GM12878 (cell line): ENCODE measurements around the gene CNDP2. TPM values are rescaled to one million over a fixed set of nuclear protein-coding genes. Genes with fewer than 3 reads are reported as not detected.

Experiments
- ATAC-seq: fragments of 200-7000 bp; cut with Tn5 transposase; 3 replicates; pipeline ENCODE4 v1.9.1; 2020; ENCODE audit warnings: mild to moderate bottlenecking, moderate library complexity
- BruUV-seq: library from RNA; stranded (reverse); fragments of 400-500 nt; replicated peaks from 2 replicates; lab custom pipeline; 2021; lab: Mats Ljungman, UMichigan
- CTCF ChIA-PET: fragments of 300-600 bp; sonication (Branson Sonifier 250); formaldehyde crosslinking; extraction: SDS; loops from one replicate; lab custom pipeline; 2021; ENCODE audit warnings: inconsistent platforms; lab: Yijun Ruan, JAX
- POLR2A ChIA-PET: fragments of 350-600 bp; formaldehyde crosslinking; extraction: SDS; loops from one replicate; lab custom pipeline; 2021; ENCODE audit warnings: inconsistent platforms; lab: Charles Lee
- RAD21 ChIA-PET: fragments of 300-600 bp; sonication (Branson Sonifier 250); formaldehyde crosslinking; loops from one replicate; lab custom pipeline; 2023; ENCODE audit warnings: antibody characterized with exemption; ENCODE audit not compliant: unreplicated experiment; lab: Charles Lee
- SMC1A ChIA-PET: fragments of 300-600 bp; sonication (Branson Sonifier 250); formaldehyde crosslinking; loops from one replicate; lab custom pipeline; 2023; ENCODE audit not compliant: unreplicated experiment, uncharacterized antibody; lab: Charles Lee
- DNase-seq: peaks from one replicate; pipeline ENCODE4 v3.0.0-alpha.2; 2011; ENCODE audit warnings: low read depth, low spot score
- FAIRE-seq: peaks from 3 replicates; lab custom pipeline; 2011; peaks lifted over from hg19 to GRCh38; lab: Jason Lieb, UNC
- H2AFZ ChIP-seq: 2 replicates; pipeline ENCODE4 v1.6.0; 2011; ENCODE audit warnings: low read depth, low read length, control low read depth; ENCODE audit not compliant: control insufficient read depth
- H3K27ac ChIP-seq: 2 replicates; pipeline ENCODE4 v1.5.1; 2011; ENCODE audit warnings: control low read depth; ENCODE audit not compliant: control insufficient read depth, insufficient read depth
- H3K27me3 ChIP-seq, 2 experiments: replicated peaks in 1 of 2; 2 replicates each; pipeline versions ENCODE4 v1.6.0 to v1.6.1; 2011; ENCODE audit warnings: low read length in 1 of 2; ENCODE audit not compliant: control insufficient read depth in 2 of 2, insufficient read depth in 2 of 2
- H3K36me3 ChIP-seq, 2 experiments: 2 replicates each; pipeline ENCODE4 v1.5.1; 2011; ENCODE audit warnings: low read length in 1 of 2; ENCODE audit not compliant: control insufficient read depth in 2 of 2, insufficient read depth in 2 of 2
- H3K4me1 ChIP-seq: 2 replicates; pipeline ENCODE4 v1.6.1; 2011; ENCODE audit warnings: mild to moderate bottlenecking, low read length, moderate library complexity, mixed read lengths; ENCODE audit not compliant: control insufficient read depth, insufficient read depth
- H3K4me2 ChIP-seq: 2 replicates; pipeline ENCODE4 v1.6.0; 2011; ENCODE audit warnings: control low read depth; ENCODE audit not compliant: control insufficient read depth, insufficient read depth
- H3K4me3 ChIP-seq: fragments of 200-600 bp; sonication (generic); 2 replicates; pipeline ENCODE4 v1.5.1; 2016
- H3K79me2 ChIP-seq: 2 replicates; pipeline ENCODE4 v1.6.0; 2011; ENCODE audit warnings: low read length; ENCODE audit not compliant: control insufficient read depth, insufficient read depth
- H3K9ac ChIP-seq: 2 replicates; pipeline ENCODE4 v1.8.0; 2011; ENCODE audit warnings: low read length, control low read depth, mixed read lengths; ENCODE audit not compliant: control insufficient read depth, insufficient read depth
- H3K9me3 ChIP-seq: replicated peaks from 3 replicates; pipeline ENCODE4 v1.5.1; 2011; ENCODE audit warnings: mild to moderate bottlenecking, low read length; ENCODE audit not compliant: control insufficient read depth, insufficient read depth
- H4K20me1 ChIP-seq: 2 replicates; pipeline ENCODE4 v1.6.0; 2011; ENCODE audit not compliant: control insufficient read depth, insufficient read depth
- ETV6 ChIP-seq, 2 experiments: fragments of 450-650 bp in 1 of 2; IDR thresholded peaks in 1 of 2; conservative IDR thresholded peaks in 1 of 2; 2 replicates each; pipeline ENCODE4 v1.6.1; 2014; ENCODE audit warnings: antibody characterized with exemption in 1 of 2, borderline replicate concordance in 1 of 2, low read depth in 1 of 2, mild to moderate bottlenecking in 1 of 2, moderate library complexity in 1 of 2
- HDAC2 ChIP-seq: fragments of 200-600 bp; sonication (generic); IDR thresholded peaks from 2 replicates; pipeline ENCODE4 v1.6.1; 2017
- SIN3A ChIP-seq: IDR thresholded peaks from 2 replicates; pipeline ENCODE4 v1.6.1; 2012; ENCODE audit warnings: low read depth, low read length, improper control_type of control experiment
- SREBF1 ChIP-seq: IDR thresholded peaks from 2 replicates; pipeline ENCODE4 v1.6.1; 2012; ENCODE audit warnings: mild to moderate bottlenecking, low read length
- ZNF217 ChIP-seq: fragments of 450-650 bp; IDR thresholded peaks from 2 replicates; pipeline ENCODE4 v1.6.1; 2017; ENCODE audit warnings: antibody characterized with exemption, mild to moderate bottlenecking
- WGBS: methylation state at CpG from one replicate; pipeline ENCODE4 v1.1.6; 2016; ENCODE audit warnings: low lambda C conversion rate; ENCODE audit not compliant: insufficient replicate concordance, insufficient coverage; ENCODE audit errors: missing lambda C conversion rate; 5-methylcytosine and 5-hydroxymethylcytosine counted together
- in situ Hi-C: fragments of 300-500 bp; cut with MboI; formaldehyde crosslinking; loops from 9 replicates; pipeline ENCODE4 v1.14.3; 2018; ENCODE audit warnings: mixed read lengths
- intact Hi-C: fragments of 100-400 bp; cut with micrococcal nuclease; formaldehyde crosslinking; loops from one replicate; pipeline ENCODE4 v1.14.2; 2022; ENCODE audit not compliant: unreplicated experiment
- polyA plus RNA-seq, 11 experiments: library from polyadenylated mRNA; depleted of rRNA in 4 of 11; unstranded in 6 of 11; stranded (reverse) in 5 of 11; fragments of >200 nt; fragmentation: Nextera tagmentation in 4 of 11; fragmentation: Illumina TruSeq in 1 of 11; extraction: Ambion mirVana in 4 of 11; extraction: Trizol in 1 of 11; gene quantifications; 1 replicate in 1 of 11; 2 replicates in 10 of 11; pipeline versions ENCODE4 v1.2.1 to v1.2.3, GENCODE V29; 2011 to 2016; ENCODE audit warnings: inconsistent platforms in 2 of 11, missing spikeins in 2 of 11, low read depth in 1 of 11
- total RNA-seq, 4 experiments: library from RNA; depleted of rRNA in 3 of 4; stranded (reverse); fragments of >200 nt in 3 of 4; fragmentation: Illumina TruSeq in 1 of 4; extraction: Trizol in 1 of 4; gene quantifications; 2 replicates each; pipeline versions ENCODE4 v1.2.1 to v1.2.3, GENCODE V29; 2013 to 2021
- TF ChIP-seq, protein P1 (sequence below): fragments of 450-650 bp; IDR thresholded peaks from 2 replicates; pipeline ENCODE4 v1.6.1; 2017; ENCODE audit warnings: mild to moderate bottlenecking

Gene CNDP2
- total and polyA plus RNA-seq, 10 of the 15 experiments (the other 5 are each of a cell fraction or from before 2014, with no cell fraction given) = 63.5 to 213 (median 158) TPM

DNA sequence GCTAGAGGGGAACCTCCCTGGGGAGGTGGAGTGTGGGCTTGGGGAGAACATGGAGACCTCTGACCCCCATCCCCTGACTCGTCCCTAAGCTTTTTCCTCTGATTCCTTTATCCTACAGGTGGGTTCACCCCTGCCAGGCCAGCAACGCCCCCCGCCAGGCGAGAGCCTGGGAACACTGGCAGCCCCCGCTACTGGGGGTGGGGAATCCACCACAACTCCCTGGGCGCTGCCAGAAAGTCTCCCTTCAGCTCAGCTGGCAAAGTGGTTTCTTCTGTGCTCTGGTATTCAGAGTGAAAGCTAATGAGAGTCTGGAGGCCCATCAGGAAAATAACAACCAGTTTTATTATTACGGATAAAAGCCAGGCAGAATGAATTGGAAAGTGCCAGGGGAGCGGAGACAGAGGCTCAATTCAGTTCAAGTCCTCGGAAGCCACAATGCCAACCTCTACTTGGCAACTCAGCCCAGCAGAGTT lies 41.8 kb upstream of the CNDP2 start:
- Histone ChIP-seq H3K4me1 (no peaks in the 10 kb centered on the region), H3K4me2 (no peak overlapping the region), H3K27ac (no peak overlapping the region), H3K27me3 (peaks cover 6 to 8% of the 10 kb centered on the region in 2 experiments), H3K9me3 (no peaks in the 10 kb centered on the region), H4K20me1 (no peaks in the 10 kb centered on the region), H2AFZ (no peak overlapping the region), H3K79me2 (no peaks in the 10 kb centered on the region), H3K36me3 (no peaks in the 10 kb centered on the region), H3K9ac (no peak overlapping the region), H3K4me3 (no peak overlapping the region)
- SMC1A ChIA-PET = no interaction called here
- CTCF ChIA-PET = interaction anchor here (1.9 kb wide), 1 partner anchor 98 kb away, joined by 7 read pairs; no protein-coding TSS in a partner anchor
- in situ Hi-C loops (no loop called here), intact Hi-C loops (no loop called here)
- ATAC-seq (no peak), FAIRE-seq (no peak), DNase-seq (no peak)
- POLR2A ChIA-PET = no interaction called here
- BruUV-seq = no TSS peak
- TF ChIP-seq ZNF217 = no peak
- no peak for TF ChIP-seq HDAC2
- no peak for TF ChIP-seq SREBF1
- TF ChIP-seq ETV6 (conservative IDR thresholded peaks at IDR 0.05 in 1 of 2, IDR thresholded peaks at IDR 0.05 in 1 of 2; ENCODE audit: borderline replicate concordance in 1 of 2, low read depth in 1 of 2) = no peak
- TF ChIP-seq, protein P1, sequence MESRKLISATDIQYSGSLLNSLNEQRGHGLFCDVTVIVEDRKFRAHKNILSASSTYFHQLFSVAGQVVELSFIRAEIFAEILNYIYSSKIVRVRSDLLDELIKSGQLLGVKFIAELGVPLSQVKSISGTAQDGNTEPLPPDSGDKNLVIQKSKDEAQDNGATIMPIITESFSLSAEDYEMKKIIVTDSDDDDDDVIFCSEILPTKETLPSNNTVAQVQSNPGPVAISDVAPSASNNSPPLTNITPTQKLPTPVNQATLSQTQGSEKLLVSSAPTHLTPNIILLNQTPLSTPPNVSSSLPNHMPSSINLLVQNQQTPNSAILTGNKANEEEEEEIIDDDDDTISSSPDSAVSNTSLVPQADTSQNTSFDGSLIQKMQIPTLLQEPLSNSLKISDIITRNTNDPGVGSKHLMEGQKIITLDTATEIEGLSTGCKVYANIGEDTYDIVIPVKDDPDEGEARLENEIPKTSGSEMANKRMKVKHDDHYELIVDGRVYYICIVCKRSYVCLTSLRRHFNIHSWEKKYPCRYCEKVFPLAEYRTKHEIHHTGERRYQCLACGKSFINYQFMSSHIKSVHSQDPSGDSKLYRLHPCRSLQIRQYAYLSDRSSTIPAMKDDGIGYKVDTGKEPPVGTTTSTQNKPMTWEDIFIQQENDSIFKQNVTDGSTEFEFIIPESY = no peak
- RAD21 ChIA-PET = no interaction called here
- 21% methylated on average over 9 of the region's 9 CpGs for WGBS

DNA sequence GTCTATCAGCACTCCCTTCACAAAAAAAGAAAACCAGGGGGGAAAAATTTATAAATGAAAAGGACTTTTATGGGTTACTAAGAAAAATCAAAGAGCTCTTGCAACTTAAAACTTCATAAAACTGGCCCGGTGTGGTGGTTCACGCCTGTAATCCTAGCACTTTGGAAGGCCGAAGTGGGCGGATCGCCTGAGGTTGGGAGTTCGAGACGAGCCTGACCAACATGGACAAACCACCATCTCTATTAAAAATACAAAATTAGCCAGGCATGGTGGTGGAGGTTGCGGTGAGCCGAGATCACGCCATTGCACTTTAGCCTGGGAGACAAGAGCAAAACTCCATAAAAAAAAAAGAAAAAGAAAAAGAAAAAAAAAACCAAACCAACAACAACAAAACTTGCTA lies 40.8 kb upstream of the CNDP2 start:
- in situ Hi-C loops = no loop called here
- CTCF ChIA-PET = no interaction called here
- no TSS peak for BruUV-seq

More for the DNA sequence above, 40.8 kb upstream of the CNDP2 start:
- WGBS = 62% methylated on average over 10 of the region's 10 CpGs
- no peaks in the 10 kb centered on the region for H3K9me3 ChIP-seq
- H3K79me2 ChIP-seq = no peaks in the 10 kb centered on the region
- DNase-seq = no peak
- H2AFZ ChIP-seq = no peak overlapping the region
- no peaks in the 10 kb centered on the region for H3K4me1 ChIP-seq
- H3K36me3 ChIP-seq = no peaks in the 10 kb centered on the region
- ChIA-PET POLR2A (no interaction called here), SMC1A (no interaction called here), RAD21 (no interaction called here)
- no peak for TF ChIP-seq SIN3A
- H3K27me3 ChIP-seq = peaks cover 8 to 9% of the 10 kb centered on the region in 2 experiments
- no peaks in the 10 kb centered on the region for H4K20me1 ChIP-seq
- ATAC-seq = no peak
- no peak overlapping the region for H3K27ac ChIP-seq
- no peak overlapping the region for H3K9ac ChIP-seq
- no peak for FAIRE-seq
- intact Hi-C loops = no loop called here
- H3K4me3 ChIP-seq = no peak overlapping the region
- no peak overlapping the region for H3K4me2 ChIP-seq
